Testis (tissue), 3 donors: ENCODE data around the gene TEX11. TPM values are rescaled to one million over a fixed set of nuclear protein-coding genes. Genes with fewer than 3 reads are reported as not detected.

ENCODE experiments used
- DNase-seq: peaks from one replicate; pipeline ENCODE4 v3.0.0-alpha.2; 2019
- H3K27ac ChIP-seq, 2 donors: fragments of 200-600 bp; sonication (generic); one replicate each; pipeline ENCODE4 v1.5.1; 2019
- H3K27me3 ChIP-seq: fragments of 200-600 bp; sonication (generic); one replicate; pipeline ENCODE4 v1.5.1; 2019
- H3K36me3 ChIP-seq: fragments of 200-600 bp; sonication (generic); one replicate; pipeline ENCODE4 v1.5.1; 2017; ENCODE audit warnings: low read depth; ENCODE audit errors: missing control alignments
- H3K4me1 ChIP-seq: fragments of 200-600 bp; sonication (generic); one replicate; pipeline ENCODE4 v1.5.1; 2019
- H3K4me3 ChIP-seq, 2 donors: fragments of 200-600 bp; sonication (generic); one replicate each; pipeline ENCODE4 v1.5.1; 2017 to 2019
- H3K9me3 ChIP-seq: fragments of 200-600 bp; sonication (generic); one replicate; pipeline ENCODE4 v1.5.1; 2017
- CTCF ChIP-seq, 3 experiments: fragments of 450-650 bp in 2 of 3; fragments of 200-600 bp in 1 of 3; sonication (generic) in 1 of 3; IDR thresholded peaks; one replicate each; pipeline ENCODE4 v1.5.1; 2016 to 2019; ENCODE audit warnings: antibody characterized with exemption in 3 of 3, mild to moderate bottlenecking in 2 of 3, moderate library complexity in 1 of 3
- POLR2A ChIP-seq: fragments of 450-650 bp; IDR thresholded peaks from one replicate; pipeline ENCODE4 v1.6.1; 2017; ENCODE audit warnings: antibody characterized with exemption, mild to moderate bottlenecking, moderate library complexity
- WGBS, 2 donors: methylation state at CpG; one replicate each; pipeline ENCODE4 v1.1.5; 2018; 5-methylcytosine and 5-hydroxymethylcytosine counted together
- intact Hi-C: fragments of 100-400 bp; cut with DNase I; formaldehyde crosslinking; loops from one replicate; pipeline ENCODE4 v1.15.1; 2023; ENCODE audit warnings: low total_unique reads
- polyA plus RNA-seq: library from polyadenylated mRNA; stranded (reverse); fragments of 350-450 nt; fragmentation: Illumina TruSeq; extraction: RNeasy Lipid Tissue Mini Kit (QIAGEN cat#74804); gene quantifications from one replicate; pipeline ENCODE4 v1.2.3, GENCODE V29; 2014; ENCODE audit warnings: low read depth, low replicate concordance; ENCODE audit not compliant: insufficient read depth
- total RNA-seq, 2 donors: library from RNA; depleted of rRNA; stranded (reverse); fragments of >200 nt; gene quantifications; one replicate each; pipeline ENCODE4 v1.2.3, GENCODE V29; 2016

The TEX11 gene
- total and polyA plus RNA-seq, 3 donors from 2014 or later: 7.1 to 17.0 (median 12.6) TPM

GRCh38 chrX:70509078-70509477 is 399.4 kb downstream of the TEX11 start:
- Histone ChIP-seq H3K9me3 (no peaks in the 10 kb centered on the region), H3K27me3 (no peaks in the 10 kb centered on the region), H3K36me3 (no peaks in the 10 kb centered on the region), H3K27ac (no peak overlapping the region), H3K4me1 (no peaks in the 10 kb centered on the region), H3K4me3 (no peak overlapping the region)
- no peak for DNase-seq
- 79 to 81% methylated on average over 4 of the region's 4 CpGs for WGBS, 2 donors
- intact Hi-C loops: no loop called here
- no peak for TF ChIP-seq CTCF (IDR thresholded peaks at IDR 0.05)
- no peak for TF ChIP-seq POLR2A

- no peak overlapping the region for H3K27ac ChIP-seq
- H3K36me3 ChIP-seq: no peaks in the 10 kb centered on the region
- intact Hi-C loops: no loop called here
- TF ChIP-seq CTCF (IDR thresholded peaks at IDR 0.05) (no peak), POLR2A (no peak)
- no peak overlapping the region for H3K4me3 ChIP-seq
- DNase-seq: no peak
- no peaks in the 10 kb centered on the region for H3K4me1 ChIP-seq
- H3K27me3 ChIP-seq: no peaks in the 10 kb centered on the region
- no peaks in the 10 kb centered on the region for H3K9me3 ChIP-seq
- 53 to 58% methylated on average over 6 of the region's 6 CpGs for WGBS, 2 donors
These were observed 400.1 kb downstream of the TEX11 start for GRCh38 chrX:70508296-70508911.

GRCh38 chrX:70505451-70505841 is 403.1 kb downstream of the TEX11 start:
- 51 to 67% methylated on average over 4 of the region's 4 CpGs for WGBS, 2 donors
- intact Hi-C loops: no loop called here

GRCh38 chrX:70504772-70505450 is 403.6 kb downstream of the TEX11 start:
- intact Hi-C loops: no loop called here

More at GRCh38 chrX:70505451-70505841, 403.1 kb downstream of the TEX11 start:
- no peaks in the 10 kb centered on the region for H3K9me3 ChIP-seq
- no peak for DNase-seq
- H3K27ac ChIP-seq: no peak overlapping the region
- no peaks in the 10 kb centered on the region for H3K4me1 ChIP-seq
- H3K36me3 ChIP-seq: no peaks in the 10 kb centered on the region
- H3K27me3 ChIP-seq: no peaks in the 10 kb centered on the region
- H3K4me3 ChIP-seq: no peak overlapping the region
- no peak for TF ChIP-seq CTCF (IDR thresholded peaks at IDR 0.05)
- no peak for TF ChIP-seq POLR2A

More at GRCh38 chrX:70504772-70505450, 403.6 kb downstream of the TEX11 start:
- TF ChIP-seq CTCF (IDR thresholded peaks at IDR 0.05) (no peak), POLR2A (no peak)
- no peaks in the 10 kb centered on the region for H3K36me3 ChIP-seq
- H3K27me3 ChIP-seq: no peaks in the 10 kb centered on the region
- 79 to 86% methylated on average over 1 to 6 of the region's 6 CpGs for whole genome bisulfite sequencing, 2 donors
- no peaks in the 10 kb centered on the region for H3K4me1 ChIP-seq
- DNase-seq: no peak
- H3K9me3 ChIP-seq: no peaks in the 10 kb centered on the region
- H3K27ac ChIP-seq: no peak overlapping the region
- no peak overlapping the region for H3K4me3 ChIP-seq
